Nephron progenitor cell (in vitro differentiated cells): ENCODE data around the gene FOXP1.
A peak's percentile ranks its signal among the peaks of the same experiment; 100 is the strongest.

ENCODE experiments used
- DNase-seq: peaks from one replicate; pipeline ENCODE4 v3.0.0; 2021
- H3K27ac Mint-ChIP-seq: 2 replicates; pipeline ENCODE4 v1.8.0; 2021; ENCODE audit warnings: mild to moderate bottlenecking, moderate library complexity, mixed read lengths
- H3K27me3 Mint-ChIP-seq: 2 replicates; pipeline ENCODE4 v1.8.0; 2021; ENCODE audit warnings: mild to moderate bottlenecking, low read depth, mixed read lengths; ENCODE audit not compliant: poor library complexity
- H3K36me3 Mint-ChIP-seq: 2 replicates; pipeline ENCODE4 v1.8.0; 2021; ENCODE audit warnings: low read depth, mixed read lengths
- H3K4me1 Mint-ChIP-seq: 2 replicates; pipeline ENCODE4 v1.8.0; 2021; ENCODE audit warnings: mixed read lengths
- H3K4me3 Mint-ChIP-seq: 2 replicates; pipeline ENCODE4 v1.8.0; 2021; ENCODE audit warnings: mild to moderate bottlenecking, moderate library complexity, mixed read lengths
- H3K9me3 Mint-ChIP-seq: 2 replicates; pipeline ENCODE4 v1.8.0; 2021; ENCODE audit warnings: mild to moderate bottlenecking, moderate library complexity, mixed read lengths
- CTCF ChIP-seq: fragments of 200-600 bp; sonication (generic); IDR thresholded peaks from 2 replicates; pipeline ENCODE4 v1.5.0; 2021; ENCODE audit warnings: antibody characterized with exemption

Gene FOXP1

DNA sequence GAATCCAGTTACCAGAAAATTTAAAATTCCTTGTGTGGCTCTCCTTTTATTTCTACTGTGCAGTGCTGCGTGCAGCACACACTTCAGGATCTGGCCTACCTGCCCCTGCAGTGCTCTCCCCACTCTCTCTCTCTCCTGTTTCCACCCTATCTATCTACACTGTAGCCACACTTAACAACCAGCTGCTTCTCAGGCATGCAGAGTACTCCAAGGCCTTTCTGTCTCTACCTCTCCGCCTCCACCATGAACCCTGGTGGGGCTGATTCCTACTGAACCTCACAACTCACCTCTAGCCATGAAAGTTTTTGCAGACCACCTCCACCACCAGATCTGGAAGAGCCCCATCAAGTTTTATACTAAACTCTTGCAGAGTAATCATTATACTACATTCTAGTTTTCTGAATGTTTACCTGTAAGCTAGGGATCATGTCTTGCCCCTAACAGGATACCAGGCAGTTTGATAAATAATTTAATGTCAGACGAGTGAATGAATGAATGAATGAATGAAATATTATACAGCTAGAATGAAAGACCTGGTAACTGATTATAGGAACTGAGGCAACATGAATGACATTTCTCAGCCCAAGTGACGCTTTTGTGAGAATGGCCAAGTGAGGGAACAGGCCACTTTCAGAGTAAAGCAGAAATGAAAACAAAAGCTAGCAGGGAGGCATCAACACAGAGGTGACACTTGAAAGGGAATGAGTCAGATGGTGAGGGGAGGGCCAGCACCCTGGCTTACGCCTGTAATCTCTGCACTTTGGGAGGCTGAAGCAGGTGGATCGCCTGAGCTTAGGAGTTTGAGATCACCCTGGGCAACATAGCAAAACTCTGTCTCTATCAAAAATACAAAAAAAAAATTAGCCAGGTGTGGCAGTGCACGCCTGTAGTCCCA, 363.5 kb downstream of the FOXP1 start:
- H3K9me3 Mint-ChIP-seq = peaks cover 24% of the 10 kb centered on the region
- no peak overlapping the region for H3K4me3 Mint-ChIP-seq
- no peak for TF ChIP-seq CTCF
- H3K27ac Mint-ChIP-seq = peak overlapping the region; percentile 39
- H3K27me3 Mint-ChIP-seq = peaks cover 9% of the 10 kb centered on the region
- no peak for DNase-seq
- peaks cover 40% of the 10 kb centered on the region for H3K4me1 Mint-ChIP-seq
- H3K36me3 Mint-ChIP-seq = peaks cover 36% of the 10 kb centered on the region

DNA sequence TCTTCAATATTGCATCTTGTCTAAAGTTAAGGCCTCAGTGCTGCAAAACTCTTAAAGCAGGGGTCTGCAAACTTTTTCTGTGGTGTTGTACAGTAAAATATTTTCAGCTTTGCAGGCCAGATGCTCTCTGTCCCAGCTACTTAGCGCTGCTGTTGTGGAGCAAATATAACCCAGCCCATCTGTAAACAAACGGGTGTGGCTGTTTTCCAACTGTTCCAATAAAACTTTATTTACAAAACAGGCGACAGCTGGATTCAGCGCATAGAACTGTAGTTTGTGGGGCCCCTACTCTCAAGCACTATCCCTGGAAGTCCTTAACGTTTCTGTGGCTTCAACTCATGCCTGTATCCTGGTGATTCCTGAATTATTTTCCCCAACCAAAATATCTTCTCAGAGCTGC, 365.0 kb downstream of the FOXP1 start:
- Mint-ChIP-seq H3K9me3 (peaks cover 24% of the 10 kb centered on the region), H3K27ac (peak overlapping the region; percentile 74), H3K4me1 (peaks cover 32% of the 10 kb centered on the region), H3K4me3 (no peak overlapping the region), H3K36me3 (peaks cover 42% of the 10 kb centered on the region), H3K27me3 (peaks cover 6% of the 10 kb centered on the region)
- TF ChIP-seq CTCF = no peak
- no peak for DNase-seq

- peaks cover 32% of the 10 kb centered on the region for H3K4me1 Mint-ChIP-seq
Measured at GRCh38 chr3:71217640-71218222, 365.8 kb downstream of the FOXP1 start.

DNA sequence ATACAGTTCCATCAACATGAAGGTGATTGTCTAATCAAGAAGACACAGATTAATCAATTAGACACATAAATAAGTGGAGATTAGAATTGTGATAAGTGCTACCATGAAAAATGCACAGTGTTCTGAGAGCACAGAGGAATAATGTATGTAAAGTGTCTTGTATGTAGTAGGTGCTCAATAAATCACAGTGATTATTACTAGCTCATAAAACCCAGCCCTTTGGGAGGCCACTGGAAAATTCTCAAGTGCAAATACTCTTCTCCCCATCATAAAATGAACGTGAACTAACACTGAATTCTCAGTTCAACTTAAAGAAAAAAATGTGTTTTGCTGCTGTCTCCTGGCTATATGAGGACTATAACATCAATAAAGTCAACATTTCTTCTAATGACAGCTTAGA, 368.2 kb downstream of the FOXP1 start:
- no peak for TF ChIP-seq CTCF
- DNase-seq = no peak

More at GRCh38 chr3:71217640-71218222, 365.8 kb downstream of the FOXP1 start:
- no peak for TF ChIP-seq CTCF
- DNase-seq = no peak
- Mint-ChIP-seq H3K4me3 (no peak overlapping the region), H3K27me3 (peaks cover 6% of the 10 kb centered on the region), H3K36me3 (peaks cover 40% of the 10 kb centered on the region), H3K27ac (peak overlapping the region; percentile 74), H3K9me3 (peaks cover 19% of the 10 kb centered on the region)

GRCh38 chr3:71214797-71215196, 368.7 kb downstream of the FOXP1 start:
- peaks cover 5% of the 10 kb centered on the region for H3K27me3 Mint-ChIP-seq
- DNase-seq = no peak
- no peak overlapping the region for H3K4me3 Mint-ChIP-seq
- H3K9me3 Mint-ChIP-seq = peaks cover 1% of the 10 kb centered on the region
- peaks cover 32% of the 10 kb centered on the region for H3K36me3 Mint-ChIP-seq
- peaks cover 44% of the 10 kb centered on the region for H3K4me1 Mint-ChIP-seq
- TF ChIP-seq CTCF = no peak
- H3K27ac Mint-ChIP-seq = no peak overlapping the region

More for the DNA sequence above, 368.2 kb downstream of the FOXP1 start:
- H3K4me1 Mint-ChIP-seq = peaks cover 42% of the 10 kb centered on the region
- H3K4me3 Mint-ChIP-seq = no peak overlapping the region
- H3K27ac Mint-ChIP-seq = no peak overlapping the region
- peaks cover 36% of the 10 kb centered on the region for H3K36me3 Mint-ChIP-seq
- peaks cover 6% of the 10 kb centered on the region for H3K27me3 Mint-ChIP-seq
- peaks cover 6% of the 10 kb centered on the region for H3K9me3 Mint-ChIP-seq
